ENCODE data around the gene NPIPA8.
"Not testable (repeated sequence)": the region's sequence is repeated elsewhere in the genome, so short reads cannot be mapped to it uniquely, and the experiment has no call there.

The NPIPA8 gene

DNA sequence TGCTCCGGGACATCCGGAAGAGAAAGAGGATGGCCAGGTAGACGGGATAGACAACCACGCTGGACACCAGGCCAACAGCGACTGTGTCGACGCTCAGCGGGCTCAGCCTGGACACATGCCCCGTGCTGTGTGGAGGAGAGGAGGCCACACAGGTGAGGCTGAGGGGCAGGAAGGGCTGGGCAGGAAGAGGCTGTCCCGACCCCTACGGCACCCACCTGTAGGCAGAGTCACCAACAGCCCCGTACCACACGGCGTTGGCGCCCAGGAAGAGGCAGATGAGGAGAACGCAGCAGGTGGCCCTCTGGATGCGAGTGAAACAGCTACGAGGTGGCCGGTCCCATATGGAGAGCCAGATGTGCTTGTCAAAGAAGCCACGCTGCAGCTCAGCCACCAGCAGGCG lies at the start of gene NPIPA8:
Gene NPIPA8 (minus strand): TSS at position 101 of the 400 bp plus-strand sequence. CDS start 4,074 bp downstream, outside the sequence.
- not testable (repeated sequence) for DNase-seq

GRCh38 chr16:18385285-18385684 lies 48.7 kb upstream of the NPIPA8 start:
- DNase-seq: not testable (repeated sequence)

- DNase-seq: not testable (repeated sequence)
These were observed 48.3 kb upstream of the NPIPA8 start for GRCh38 chr16:18384869-18385268.

DNA sequence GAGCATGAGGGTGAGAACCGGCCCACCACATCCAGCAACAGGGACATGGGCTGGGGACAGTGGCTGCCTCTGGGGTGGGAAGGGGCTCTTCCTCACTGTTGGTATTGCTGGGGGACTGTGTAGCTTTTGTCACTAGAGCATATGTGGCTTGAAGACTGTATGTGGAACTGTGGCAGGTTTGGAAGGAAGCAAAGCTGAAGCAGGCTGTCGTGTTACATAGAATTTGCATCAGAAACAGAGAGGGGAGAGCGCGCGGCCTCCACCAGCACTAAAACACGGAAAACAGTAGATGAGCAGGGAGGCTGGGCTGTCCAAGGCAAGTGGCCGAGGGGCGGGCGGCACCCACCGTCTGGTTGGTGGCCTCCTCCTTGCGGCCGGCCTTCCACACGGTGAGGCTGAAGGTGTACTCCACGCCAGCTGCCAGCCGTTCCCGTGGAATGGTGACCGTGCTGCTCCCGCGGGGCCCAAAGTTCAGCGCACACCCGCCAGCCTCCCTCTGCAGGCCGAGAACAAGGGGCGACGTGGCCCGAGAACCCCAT lies 47.6 kb upstream of the NPIPA8 start:
- not testable (repeated sequence) for DNase-seq

GRCh38 chr16:18382696-18383095 lies 46.2 kb upstream of the NPIPA8 start:
- DNase-seq: not testable (repeated sequence)

- not testable (repeated sequence) for DNase-seq
These were observed 11.2 kb upstream of the NPIPA8 start for GRCh38 chr16:18347742-18348141.

GRCh38 chr16:18346993-18347392 lies 10.5 kb upstream of the NPIPA8 start:
- not testable (repeated sequence) for DNase-seq

- not testable (repeated sequence) for DNase-seq
These were observed 8.1 kb upstream of the NPIPA8 start for GRCh38 chr16:18344634-18345033.

DNA sequence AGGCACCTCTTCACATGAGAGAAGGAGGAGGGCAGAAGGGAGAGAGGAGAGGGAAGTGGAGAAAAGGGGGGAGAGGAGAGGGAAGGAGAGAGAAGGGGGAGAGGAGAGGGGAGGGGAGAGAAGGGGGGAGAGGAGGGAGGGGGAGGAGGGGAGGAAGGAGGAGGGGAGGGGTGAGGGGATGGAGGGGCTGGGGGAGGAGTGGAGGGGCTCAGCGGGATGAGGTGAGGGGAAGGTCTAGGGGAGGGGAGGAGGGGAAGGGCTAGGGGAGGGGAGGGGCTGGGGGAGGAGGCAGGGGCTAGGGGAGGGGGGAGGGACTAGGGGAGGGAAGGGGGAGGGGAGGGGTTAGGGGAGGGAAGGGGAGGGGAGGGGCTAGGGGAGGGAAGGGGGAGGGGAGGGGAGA lies 5.5 kb upstream of the NPIPA8 start:
- not testable (repeated sequence) for DNase-seq

- not testable (repeated sequence) for DNase-seq
These were observed 5.0 kb upstream of the NPIPA8 start for GRCh38 chr16:18341417-18341960.

DNA sequence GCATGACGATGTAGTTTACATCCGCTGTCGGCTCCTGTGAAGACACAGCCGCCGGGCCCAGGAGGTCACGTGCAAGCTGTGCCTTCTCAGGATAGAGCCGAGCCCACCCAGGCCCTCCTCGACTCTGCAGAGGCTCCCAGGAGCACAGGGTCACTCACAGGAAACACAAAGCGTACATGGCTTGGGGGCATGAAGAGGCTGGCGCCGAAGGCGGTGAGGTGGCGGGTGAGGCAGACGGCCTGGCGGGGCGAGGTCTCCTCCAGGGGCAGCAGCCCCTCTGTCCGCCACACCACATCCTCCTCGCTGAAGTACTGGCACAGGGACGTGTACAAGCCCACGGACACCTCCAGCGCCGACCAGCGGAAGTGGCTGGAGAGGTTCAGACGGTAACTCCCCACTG lies 2.7 kb upstream of the NPIPA8 start:
- DNase-seq: not testable (repeated sequence)

DNA sequence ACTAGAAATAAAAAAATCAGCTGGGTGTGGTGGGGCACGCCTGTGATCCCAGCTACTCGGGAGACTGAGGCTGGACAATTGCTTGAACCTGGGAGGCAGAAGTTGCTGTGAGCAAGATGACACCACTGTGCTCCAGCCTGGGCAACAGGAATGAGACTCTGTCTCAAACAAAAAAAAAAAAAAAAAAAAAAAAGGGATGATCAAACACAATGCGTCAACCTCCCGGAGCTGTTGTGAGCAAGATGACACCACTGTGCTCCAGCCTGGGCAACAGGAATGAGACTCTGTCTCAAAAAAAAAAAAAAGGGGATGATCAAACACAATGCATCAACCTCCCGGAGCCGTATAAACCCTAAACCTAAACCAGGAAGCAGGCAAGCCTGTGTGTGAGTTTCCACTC lies 24.7 kb downstream of the NPIPA8 start:
- DNase-seq: not testable (repeated sequence)

- DNase-seq: not testable (repeated sequence)
These were observed 27.4 kb downstream of the NPIPA8 start for GRCh38 chr16:18309159-18309558.

- not testable (repeated sequence) for DNase-seq
These were observed 29.3 kb downstream of the NPIPA8 start for GRCh38 chr16:18307241-18307640.

DNA sequence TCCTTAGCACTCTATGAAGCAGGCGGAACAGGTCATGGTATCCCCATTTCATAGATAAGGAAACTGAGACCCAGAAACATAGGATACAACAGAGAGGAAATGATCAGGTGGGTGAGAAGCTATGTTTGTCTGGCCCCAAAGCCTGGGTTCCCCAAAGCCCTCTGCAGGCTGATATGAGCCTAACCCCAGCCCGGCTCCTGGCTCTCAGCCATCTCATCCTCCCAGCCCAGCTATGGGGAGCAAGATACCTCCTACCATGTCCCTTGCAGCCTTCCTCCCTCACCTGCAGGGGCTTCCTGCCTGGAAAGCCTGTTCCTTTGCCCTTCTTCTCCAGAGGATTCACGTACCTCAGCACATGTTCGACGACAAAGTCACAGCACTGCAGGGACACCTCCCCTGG lies 30.5 kb downstream of the NPIPA8 start:
- DNase-seq: not testable (repeated sequence)

DNA sequence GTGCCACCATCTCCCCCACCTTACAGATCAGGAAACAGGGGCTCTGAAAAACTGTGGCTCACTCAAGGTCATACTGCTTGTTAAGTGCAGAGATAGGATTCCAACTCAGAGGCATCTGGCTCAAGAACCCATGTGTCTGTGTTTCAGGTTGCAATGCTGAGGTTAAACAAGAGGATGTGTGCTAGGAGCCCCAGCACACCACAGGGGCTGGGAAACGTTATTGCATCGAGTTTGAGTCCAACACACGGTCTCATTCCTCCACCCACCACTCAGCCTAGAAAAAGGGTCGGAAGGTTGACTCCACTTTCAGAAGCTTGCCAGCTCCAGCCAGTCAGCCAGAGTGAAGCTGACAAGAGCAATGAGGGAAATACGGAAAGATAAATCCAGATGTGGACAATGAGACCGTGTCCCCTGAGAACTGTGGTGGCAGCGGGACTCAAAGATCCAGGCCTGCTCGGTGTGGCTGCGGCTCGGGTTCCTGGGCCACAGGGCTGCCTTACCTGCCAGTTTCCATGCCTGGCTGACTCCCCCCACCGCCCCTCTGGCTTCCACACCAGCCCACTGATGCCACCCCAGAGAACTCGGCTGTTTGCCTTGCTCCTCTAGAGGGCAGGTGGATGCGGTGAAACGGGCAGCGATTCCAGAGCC lies 33.4 kb downstream of the NPIPA8 start:
- not testable (repeated sequence) for DNase-seq

DNA sequence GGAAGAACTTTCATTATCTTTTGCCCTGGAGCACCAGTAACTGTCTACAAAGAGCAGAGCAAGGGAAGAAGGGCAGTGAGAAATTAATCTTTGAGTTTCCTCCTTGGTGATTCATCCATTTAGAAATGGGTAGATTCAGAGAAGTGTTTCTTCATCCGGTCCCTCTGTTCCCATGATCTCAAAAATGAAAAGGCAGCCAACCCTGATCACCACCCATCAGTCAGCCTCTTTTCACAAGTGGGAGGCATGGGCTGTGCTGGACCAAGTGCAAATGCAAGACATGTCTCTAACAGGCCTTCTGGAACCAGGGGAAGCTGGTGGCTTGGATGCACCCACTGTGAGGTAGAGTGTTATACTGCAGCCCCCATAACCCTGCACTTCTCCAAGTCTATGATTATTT lies 38.8 kb downstream of the NPIPA8 start:
- not testable (repeated sequence) for DNase-seq

GRCh38 chr16:18296931-18297330 lies 39.6 kb downstream of the NPIPA8 start:
- not testable (repeated sequence) for DNase-seq

- not testable (repeated sequence) for DNase-seq
These were observed 42.2 kb downstream of the NPIPA8 start for GRCh38 chr16:18294371-18294770.

- not testable (repeated sequence) for DNase-seq
These were observed 43.1 kb downstream of the NPIPA8 start for GRCh38 chr16:18293337-18293956.

GRCh38 chr16:18290959-18291358 lies 45.6 kb downstream of the NPIPA8 start:
- not testable (repeated sequence) for DNase-seq

DNA sequence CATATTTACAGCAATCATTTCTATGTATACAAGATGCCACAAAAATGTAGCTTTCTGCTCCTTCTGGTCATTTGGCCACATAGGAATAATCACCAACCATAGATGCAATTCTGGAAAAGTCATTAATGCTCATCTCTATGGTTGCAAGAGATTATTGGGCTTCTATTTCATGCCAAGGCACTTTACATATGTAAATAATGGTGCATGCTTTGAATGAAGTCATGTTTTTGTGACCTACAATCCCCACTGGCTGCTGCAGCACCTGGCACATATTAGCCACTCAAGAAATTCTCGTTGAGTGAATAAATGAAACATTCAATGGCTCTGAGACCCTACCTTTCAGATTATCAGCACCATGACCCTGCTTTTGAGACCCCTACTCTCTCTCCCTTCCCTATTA lies 50.2 kb downstream of the NPIPA8 start:
- not testable (repeated sequence) for DNase-seq

DNA sequence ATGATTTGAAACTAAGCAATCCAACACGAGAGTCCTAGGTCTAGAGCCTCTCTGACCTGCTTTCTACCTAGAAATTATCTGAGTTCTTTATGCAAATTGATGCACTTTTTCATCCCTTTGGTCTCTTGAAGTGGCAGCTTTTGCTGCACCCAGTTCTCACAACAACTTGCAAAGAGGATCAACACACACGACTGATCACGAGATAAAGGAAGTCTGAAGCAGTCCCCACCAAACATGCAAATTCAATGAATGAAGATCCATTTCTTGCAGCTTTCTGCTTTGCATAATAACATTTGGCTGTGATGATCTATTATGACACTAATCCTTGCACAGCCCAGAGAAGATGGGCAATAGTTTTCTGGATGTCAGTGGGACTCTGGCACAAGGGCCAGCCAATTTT lies 56.2 kb downstream of the NPIPA8 start:
- DNase-seq: not testable (repeated sequence)

GRCh38 chr16:18276756-18277155 lies 59.8 kb downstream of the NPIPA8 start:
- DNase-seq: not testable (repeated sequence)

Data from NCI-H2171 treated with DMSO at 0.1 percent for 48 hours (cell line).